MCF 10A (cell line): ENCODE results near the gene TLK1. TPM values are rescaled to one million over a fixed set of nuclear protein-coding genes. Genes with fewer than 3 reads are reported as not detected.

ENCODE experiments used
- BruUV-seq: library from RNA; stranded (reverse); fragments of 400-500 nt; replicated peaks from 2 replicates; lab custom pipeline; 2021; lab: Mats Ljungman, UMichigan
- CTCF ChIA-PET: fragments of 300-600 bp; sonication (Branson Sonifier 250); formaldehyde crosslinking; extraction: SDS; loops from one replicate; lab custom pipeline; 2021; ENCODE audit warnings: antibody characterized with exemption, inconsistent platforms; lab: Yijun Ruan, JAX
- POLR2A ChIA-PET: fragments of 300-600, 350-650 bp; sonication (Branson Sonifier 250); formaldehyde crosslinking; extraction: SDS; loops from one replicate; lab custom pipeline; 2020; ENCODE audit warnings: antibody characterized with exemption, inconsistent platforms; lab: Yijun Ruan, JAX
- DNase-seq: peaks from one replicate; pipeline ENCODE4 v3.0.0-alpha.2; 2018; ENCODE audit not compliant: unreplicated experiment
- H3K27ac Mint-ChIP-seq: one replicate; pipeline ENCODE4 v1.8.0; 2022; ENCODE audit warnings: mild to moderate bottlenecking, low read depth, mixed read lengths; ENCODE audit not compliant: unreplicated experiment
- H3K27me3 Mint-ChIP-seq: one replicate; pipeline ENCODE4 v1.8.0; 2022; ENCODE audit warnings: mixed read lengths; ENCODE audit not compliant: insufficient read depth, unreplicated experiment
- H3K36me3 Mint-ChIP-seq: one replicate; pipeline ENCODE4 v1.8.0; 2022; ENCODE audit warnings: mild to moderate bottlenecking, moderate library complexity, mixed read lengths; ENCODE audit not compliant: insufficient read depth, unreplicated experiment
- H3K4me1 Mint-ChIP-seq: one replicate; pipeline ENCODE4 v1.8.0; 2022; ENCODE audit warnings: mixed read lengths; ENCODE audit not compliant: insufficient read depth, unreplicated experiment
- H3K4me3 Mint-ChIP-seq: one replicate; pipeline ENCODE4 v1.8.0; 2022; ENCODE audit warnings: mild to moderate bottlenecking, moderate library complexity, mixed read lengths; ENCODE audit not compliant: unreplicated experiment
- H3K9me3 Mint-ChIP-seq: one replicate; pipeline ENCODE4 v1.8.0; 2022; ENCODE audit warnings: mixed read lengths; ENCODE audit not compliant: unreplicated experiment
- CTCF ChIP-seq: fragments of 200-600 bp; IDR thresholded peaks from one replicate; pipeline ENCODE4 v1.8.0; 2022; ENCODE audit warnings: antibody characterized with exemption, mild to moderate bottlenecking; ENCODE audit not compliant: unreplicated experiment
- intact Hi-C: fragments of 100-400 bp; cut with micrococcal nuclease; formaldehyde crosslinking; loops from 2 replicates; pipeline ENCODE4 v1.14.1; 2022
- total RNA-seq: library from RNA; stranded (reverse); gene quantifications from 2 replicates; pipeline ENCODE4 v1.2.3, GENCODE V29; 2022

TLK1 gene
- total RNA-seq, 1 experiment from 2014 or later = 60.6 TPM

GRCh38 chr2:171056307-171056706 lies 104.4 kb downstream of the TLK1 start:
- no peak overlapping the region for H3K4me3 Mint-ChIP-seq
- H3K9me3 Mint-ChIP-seq = no peaks in the 10 kb centered on the region
- BruUV-seq = no TSS peak
- ChIA-PET CTCF (no interaction called here), POLR2A (no interaction called here)
- no peaks in the 10 kb centered on the region for H3K27me3 Mint-ChIP-seq
- H3K4me1 Mint-ChIP-seq = no peaks in the 10 kb centered on the region
- peaks cover 25% of the 10 kb centered on the region for H3K36me3 Mint-ChIP-seq
- no peak for TF ChIP-seq CTCF
- no peak for DNase-seq
- no peak overlapping the region for H3K27ac Mint-ChIP-seq
- intact Hi-C loops = no loop called here

- TF ChIP-seq CTCF = no peak
- BruUV-seq = no TSS peak
- ChIA-PET CTCF (interaction anchor here (0.6 kb wide), 1 partner anchor 10 kb away, joined by 3 read pairs; no protein-coding TSS in a partner anchor), POLR2A (interaction anchor here (3.1 kb wide), 1 partner anchor 109 kb away, joined by 13 read pairs; no protein-coding TSS in a partner anchor)
- H3K9me3 Mint-ChIP-seq = no peaks in the 10 kb centered on the region
- H3K27ac Mint-ChIP-seq = no peak overlapping the region
- H3K4me3 Mint-ChIP-seq = no peak overlapping the region
- intact Hi-C loops = no loop called here
- no peaks in the 10 kb centered on the region for H3K4me1 Mint-ChIP-seq
- H3K36me3 Mint-ChIP-seq = peaks cover 57% of the 10 kb centered on the region
- DNase-seq = no peak
- no peaks in the 10 kb centered on the region for H3K27me3 Mint-ChIP-seq
Measured at GRCh38 chr2:171049691-171050090, 111.0 kb downstream of the TLK1 start.

- no peaks in the 10 kb centered on the region for H3K9me3 Mint-ChIP-seq
- H3K4me1 Mint-ChIP-seq = no peaks in the 10 kb centered on the region
- DNase-seq = no peak
- TF ChIP-seq CTCF = no peak
- ChIA-PET POLR2A (interaction anchor here (0.7 kb wide), 1 partner anchor 338 kb away, joined by 3 read pairs; no protein-coding TSS in a partner anchor), CTCF (interaction anchor here (0.7 kb wide), 1 partner anchor 436 kb away, joined by 3 read pairs; no protein-coding TSS in a partner anchor)
- no peaks in the 10 kb centered on the region for H3K27me3 Mint-ChIP-seq
- H3K4me3 Mint-ChIP-seq = no peak overlapping the region
- intact Hi-C loops = no loop called here
- BruUV-seq = no TSS peak
- peaks cover 61% of the 10 kb centered on the region for H3K36me3 Mint-ChIP-seq
- no peak overlapping the region for H3K27ac Mint-ChIP-seq
Measured at GRCh38 chr2:171046048-171046560, 114.6 kb downstream of the TLK1 start.

- intact Hi-C loops = no loop called here
- DNase-seq = no peak
- Mint-ChIP-seq H3K36me3 (peaks cover 65% of the 10 kb centered on the region), H3K4me3 (no peak overlapping the region), H3K27ac (no peak overlapping the region), H3K27me3 (no peaks in the 10 kb centered on the region), H3K9me3 (no peaks in the 10 kb centered on the region), H3K4me1 (peaks cover 4% of the 10 kb centered on the region)
- no TSS peak for BruUV-seq
- POLR2A ChIA-PET = no interaction called here
- CTCF ChIA-PET = no interaction called here
- no peak for TF ChIP-seq CTCF
Measured at GRCh38 chr2:171044416-171044815, 116.3 kb downstream of the TLK1 start.
